Erythroblast (primary cell): Measurements from ENCODE around the gene RASGRP2.

Experiments used
- GATA1 ChIP-seq: IDR thresholded peaks from 2 replicates; pipeline ENCODE4 v1.6.1; 2011; ENCODE audit warnings: low read depth, mild to moderate bottlenecking, control low read depth, low read length, moderate library complexity
- POLR2A ChIP-seq: IDR thresholded peaks from 2 replicates; pipeline ENCODE4 v1.6.1; 2011; ENCODE audit warnings: mild to moderate bottlenecking, low read length

DNA sequence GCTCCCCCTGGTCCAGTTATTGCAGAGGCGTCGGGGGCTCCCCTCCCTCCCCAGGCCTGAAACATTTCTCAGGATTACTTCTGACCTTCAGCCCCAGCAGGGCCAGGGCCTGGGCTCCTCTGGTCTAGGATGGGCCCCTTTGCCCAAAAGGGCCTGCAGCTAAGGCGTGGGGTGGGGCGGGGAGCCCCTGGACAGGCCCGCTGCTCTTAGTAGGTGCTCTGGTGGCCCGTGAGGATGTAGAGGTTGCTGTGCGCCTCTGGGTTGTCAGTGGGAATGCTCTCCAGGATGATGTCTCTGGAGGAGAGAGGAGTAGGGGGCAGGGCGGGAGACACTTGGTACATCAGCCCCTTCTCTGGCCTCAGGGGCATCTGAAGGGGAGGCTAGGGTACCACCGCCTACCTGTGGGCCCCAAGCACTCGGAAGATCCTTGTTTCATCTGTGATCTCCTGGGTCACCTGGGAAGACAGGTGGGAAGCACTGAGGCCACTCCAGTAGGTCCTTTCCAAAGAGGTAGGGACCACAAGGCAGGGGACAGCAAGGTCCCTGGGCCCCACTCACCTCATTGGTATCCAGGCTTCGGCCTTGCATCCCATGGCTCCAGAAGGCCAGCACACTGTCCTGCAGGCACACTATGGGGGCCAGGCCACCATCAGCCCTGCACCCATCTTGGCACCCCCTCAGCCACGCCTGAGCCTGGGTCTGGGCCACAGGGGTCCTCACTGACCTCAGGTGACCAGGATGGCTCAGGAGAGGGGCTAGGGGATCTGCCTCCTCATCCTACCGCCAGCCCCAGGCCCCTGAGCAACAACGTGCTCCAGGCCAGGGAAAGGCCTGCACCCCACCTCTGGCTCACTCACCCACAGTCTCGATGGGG is 45.6 kb upstream of the RASGRP2 start:
- TF ChIP-seq POLR2A (no peak), GATA1 (no peak)
